Ectodermal cell (in vitro differentiated cells): ENCODE results near the gene PPEF1. TPM values are rescaled to one million over a fixed set of nuclear protein-coding genes. Genes with fewer than 3 reads are reported as not detected.

ENCODE experiments used
- H3K27ac ChIP-seq: 2 replicates; pipeline ENCODE4 v1.7.0; 2013; ENCODE audit warnings: mild to moderate bottlenecking, low read depth, low read length; ENCODE audit not compliant: insufficient read depth, poor library complexity, severe bottlenecking
- H3K27me3 ChIP-seq: 2 replicates; pipeline ENCODE4 v1.7.0; 2013; ENCODE audit warnings: mild to moderate bottlenecking, low read length; ENCODE audit not compliant: insufficient read depth, control insufficient read depth, poor library complexity, severe bottlenecking
- H3K36me3 ChIP-seq: one replicate; pipeline ENCODE4 v1.7.0; 2013; ENCODE audit warnings: low read length; ENCODE audit not compliant: control insufficient read depth, insufficient read depth
- H3K4me1 ChIP-seq: one replicate; pipeline ENCODE4 v1.7.0; 2013; ENCODE audit warnings: low read length; ENCODE audit not compliant: control insufficient read depth, insufficient read depth
- H3K4me3 ChIP-seq: 2 replicates; pipeline ENCODE4 v1.7.0; 2013; ENCODE audit warnings: low read depth, low read length, control low read depth; ENCODE audit not compliant: insufficient read depth
- H3K9me3 ChIP-seq: 2 replicates; pipeline ENCODE4 v1.7.0; 2013; ENCODE audit warnings: mild to moderate bottlenecking, low read length, moderate library complexity; ENCODE audit not compliant: control insufficient read depth
- WGBS, 2 experiments: methylation state at CpG; one replicate each; pipeline ENCODE4 v1.1.7; 2013; ENCODE audit warnings: missing lambda C conversion rate in 2 of 2; 5-methylcytosine and 5-hydroxymethylcytosine counted together
- polyA plus RNA-seq, 4 experiments: library from polyadenylated mRNA; stranded (reverse); fragments of 50-300 nt; gene quantifications; one replicate each; pipeline ENCODE4 v1.2.3, GENCODE V29; 2013

Gene PPEF1, protein sequence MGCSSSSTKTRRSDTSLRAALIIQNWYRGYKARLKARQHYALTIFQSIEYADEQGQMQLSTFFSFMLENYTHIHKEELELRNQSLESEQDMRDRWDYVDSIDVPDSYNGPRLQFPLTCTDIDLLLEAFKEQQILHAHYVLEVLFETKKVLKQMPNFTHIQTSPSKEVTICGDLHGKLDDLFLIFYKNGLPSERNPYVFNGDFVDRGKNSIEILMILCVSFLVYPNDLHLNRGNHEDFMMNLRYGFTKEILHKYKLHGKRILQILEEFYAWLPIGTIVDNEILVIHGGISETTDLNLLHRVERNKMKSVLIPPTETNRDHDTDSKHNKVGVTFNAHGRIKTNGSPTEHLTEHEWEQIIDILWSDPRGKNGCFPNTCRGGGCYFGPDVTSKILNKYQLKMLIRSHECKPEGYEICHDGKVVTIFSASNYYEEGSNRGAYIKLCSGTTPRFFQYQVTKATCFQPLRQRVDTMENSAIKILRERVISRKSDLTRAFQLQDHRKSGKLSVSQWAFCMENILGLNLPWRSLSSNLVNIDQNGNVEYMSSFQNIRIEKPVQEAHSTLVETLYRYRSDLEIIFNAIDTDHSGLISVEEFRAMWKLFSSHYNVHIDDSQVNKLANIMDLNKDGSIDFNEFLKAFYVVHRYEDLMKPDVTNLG
- 0.69 TPM for polyA plus RNA-seq (2013, experiment 1 of 4)
- polyA plus RNA-seq (2013, experiment 2 of 4) = 0.85 TPM
- 0.85 TPM for polyA plus RNA-seq (2013, experiment 3 of 4)
- 0.77 TPM for polyA plus RNA-seq (2013, experiment 4 of 4)

DNA sequence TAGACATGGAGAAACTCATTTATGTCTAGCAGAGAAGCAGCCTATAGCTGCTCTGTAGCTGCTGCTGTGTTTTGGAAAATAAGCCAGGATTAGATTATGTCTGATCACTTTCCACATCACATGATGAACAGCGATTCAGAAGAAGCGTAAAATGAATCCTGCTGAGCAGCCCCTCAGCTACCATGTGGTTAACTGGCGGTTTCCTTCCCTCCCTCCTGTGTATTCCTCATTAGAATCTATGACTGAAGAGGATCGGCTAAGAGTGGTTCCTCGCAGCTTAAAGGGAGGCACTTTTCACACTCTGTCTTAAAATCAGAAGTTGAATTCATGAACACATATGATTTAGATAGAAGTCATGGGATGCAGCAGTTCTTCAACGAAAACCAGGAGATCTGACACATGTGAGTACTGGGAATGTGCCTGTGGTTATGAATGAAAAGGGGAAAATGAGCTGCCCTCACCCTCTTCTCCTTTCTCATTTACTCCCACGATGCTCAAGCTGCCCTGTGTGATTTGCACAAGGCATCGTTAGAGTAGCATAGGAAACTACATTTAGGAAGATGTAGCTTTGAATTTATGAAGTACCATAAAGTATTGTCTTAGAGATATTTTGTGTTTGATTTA, at the start of gene PPEF1:
Gene PPEF1 (plus strand): TSS at position 220 of the 624 bp plus-strand sequence. CDS start 136 bp downstream, at position 356.
- Histone ChIP-seq H3K27me3 (no peaks in the 10 kb centered on the region), H3K27ac (no peak within 1 kb of the TSS), H3K36me3 (no peaks in the 10 kb centered on the region), H3K9me3 (no peaks in the 10 kb centered on the region), H3K4me3 (no peak within 1 kb of the TSS), H3K4me1 (no peaks in the 10 kb centered on the region)
- 89 to 90% methylated on average over 3 to 6 of the region's 8 CpGs for WGBS, 2 experiments

DNA sequence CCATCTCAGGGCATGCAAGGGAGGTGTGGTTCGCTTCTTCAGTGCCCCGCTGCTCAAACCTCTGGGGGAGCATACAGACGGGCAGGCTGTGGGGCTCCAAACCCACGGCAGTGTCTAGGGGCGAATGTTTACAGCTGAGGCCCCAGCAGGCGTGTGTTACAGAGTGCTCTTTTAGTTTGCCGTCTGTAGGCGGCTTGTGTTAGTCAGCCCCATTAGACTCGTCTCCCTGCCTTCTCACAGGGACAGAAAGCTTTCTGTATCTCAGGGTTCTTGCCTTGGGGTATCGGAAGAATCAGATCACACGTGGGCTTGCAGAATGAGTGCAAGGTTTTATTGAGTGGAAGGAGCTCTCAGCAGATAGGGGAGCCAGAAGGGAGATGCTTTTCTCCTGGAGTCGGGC, 46.2 kb upstream of the PPEF1 start:
- WGBS, 2 experiments = 87 to 91% methylated on average over 12 of the region's 12 CpGs
- H3K9me3 ChIP-seq = no peaks in the 10 kb centered on the region
- no peaks in the 10 kb centered on the region for H3K36me3 ChIP-seq
- H3K27me3 ChIP-seq = no peaks in the 10 kb centered on the region
- no peak overlapping the region for H3K27ac ChIP-seq
- no peaks in the 10 kb centered on the region for H3K4me1 ChIP-seq
- H3K4me3 ChIP-seq = no peak overlapping the region

- Histone ChIP-seq H3K4me3 (no peak overlapping the region), H3K36me3 (no peaks in the 10 kb centered on the region), H3K27ac (no peak overlapping the region), H3K4me1 (no peaks in the 10 kb centered on the region), H3K27me3 (no peaks in the 10 kb centered on the region), H3K9me3 (no peaks in the 10 kb centered on the region)
- WGBS, 2 experiments = 88 to 89% methylated on average over 8 of the region's 8 CpGs
These were observed 42.5 kb upstream of the PPEF1 start for GRCh38 chrX:18664947-18665346.

DNA sequence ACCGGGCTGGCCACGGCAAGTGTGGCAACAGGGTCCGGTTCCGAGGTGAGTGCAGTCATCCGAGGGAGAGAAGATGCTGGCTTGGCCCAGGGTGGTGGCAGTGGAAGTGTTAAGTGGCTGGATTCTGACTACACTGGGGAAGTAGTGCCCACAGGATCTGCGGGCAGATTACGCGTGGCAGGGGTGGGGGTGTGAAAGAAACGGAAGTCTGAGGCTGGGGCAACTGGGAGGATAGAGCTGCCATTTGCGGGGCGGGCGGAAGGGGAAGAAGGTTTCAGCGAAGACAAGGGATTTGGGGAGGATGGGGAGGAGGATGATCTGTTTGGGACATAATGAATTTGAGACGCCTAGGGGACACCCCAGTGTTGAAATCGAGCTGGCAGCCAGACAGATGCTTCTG, 40.8 kb upstream of the PPEF1 start:
- H3K9me3 ChIP-seq = no peaks in the 10 kb centered on the region
- 92 to 96% methylated on average over 15 of the region's 15 CpGs for WGBS, 2 experiments

GRCh38 chrX:18668071-18668835, 39.2 kb upstream of the PPEF1 start:
- Histone ChIP-seq H3K36me3 (no peaks in the 10 kb centered on the region), H3K9me3 (no peaks in the 10 kb centered on the region), H3K4me3 (no peak overlapping the region), H3K27ac (no peak overlapping the region), H3K27me3 (no peaks in the 10 kb centered on the region), H3K4me1 (no peaks in the 10 kb centered on the region)
- 88 to 90% methylated on average over 13 to 15 of the region's 15 CpGs for WGBS, 2 experiments

More for the DNA sequence above, 40.8 kb upstream of the PPEF1 start:
- no peaks in the 10 kb centered on the region for H3K4me1 ChIP-seq
- no peak overlapping the region for H3K27ac ChIP-seq
- no peaks in the 10 kb centered on the region for H3K27me3 ChIP-seq
- no peak overlapping the region for H3K4me3 ChIP-seq
- H3K36me3 ChIP-seq = no peaks in the 10 kb centered on the region

DNA sequence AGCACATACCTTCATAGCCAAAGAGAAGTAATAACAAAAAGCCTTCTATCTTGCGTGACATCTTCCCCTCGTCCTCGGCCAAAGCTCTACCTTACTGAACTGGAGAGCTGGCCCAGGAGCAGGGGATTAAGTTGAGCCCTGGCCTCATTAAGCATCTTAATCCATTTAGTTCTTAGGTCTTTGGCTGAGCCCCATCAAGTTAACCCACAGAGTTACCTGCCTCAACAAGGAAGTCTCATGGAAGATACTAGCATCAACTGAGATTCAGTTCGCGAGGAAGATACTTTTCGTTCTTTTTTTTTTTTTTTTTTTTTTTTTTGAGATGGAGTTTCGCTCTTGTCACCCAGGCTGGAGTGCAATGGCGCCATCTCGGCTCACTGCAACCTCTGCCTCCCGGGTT, 35.4 kb upstream of the PPEF1 start, which contains the start of gene RS1:
Gene RS1 (minus strand): TSS at position 101 of the 400 bp plus-strand sequence. CDS start 40 bp downstream, at position 61.
- Histone ChIP-seq H3K27ac (no peak within 1 kb of the TSS), H3K9me3 (no peaks in the 10 kb centered on the region), H3K27me3 (no peaks in the 10 kb centered on the region), H3K4me3 (no peak within 1 kb of the TSS), H3K36me3 (no peaks in the 10 kb centered on the region), H3K4me1 (no peaks in the 10 kb centered on the region)
- WGBS, 2 experiments = 84 to 87% methylated on average over 7 to 10 of the region's 10 CpGs

DNA sequence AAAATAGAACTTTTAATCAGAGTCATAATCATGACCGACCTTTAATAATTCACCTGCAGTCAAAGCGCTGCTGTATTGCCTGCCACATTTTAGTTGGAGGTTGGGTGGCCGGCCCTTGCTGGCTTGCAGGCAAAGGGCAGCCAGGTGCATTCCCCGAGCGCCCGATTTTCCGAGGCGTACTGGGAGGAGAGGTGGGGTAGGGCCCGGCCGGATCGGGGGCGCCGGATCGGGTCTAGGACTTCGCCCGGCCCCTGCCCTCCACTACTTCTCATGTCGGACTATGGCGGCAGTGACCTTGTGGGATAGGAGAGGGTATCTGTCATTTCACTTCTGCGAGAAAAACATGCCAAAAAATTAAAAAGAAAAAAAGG, 33.0 kb upstream of the PPEF1 start:
- no peaks in the 10 kb centered on the region for H3K4me1 ChIP-seq
- H3K27me3 ChIP-seq = no peaks in the 10 kb centered on the region
- no peaks in the 10 kb centered on the region for H3K36me3 ChIP-seq
- no peaks in the 10 kb centered on the region for H3K9me3 ChIP-seq
- H3K27ac ChIP-seq = no peak overlapping the region
- 7 to 13% methylated on average over 13 to 19 of the region's 19 CpGs for WGBS, 2 experiments
- H3K4me3 ChIP-seq = peak overlapping the region; percentile 47

DNA sequence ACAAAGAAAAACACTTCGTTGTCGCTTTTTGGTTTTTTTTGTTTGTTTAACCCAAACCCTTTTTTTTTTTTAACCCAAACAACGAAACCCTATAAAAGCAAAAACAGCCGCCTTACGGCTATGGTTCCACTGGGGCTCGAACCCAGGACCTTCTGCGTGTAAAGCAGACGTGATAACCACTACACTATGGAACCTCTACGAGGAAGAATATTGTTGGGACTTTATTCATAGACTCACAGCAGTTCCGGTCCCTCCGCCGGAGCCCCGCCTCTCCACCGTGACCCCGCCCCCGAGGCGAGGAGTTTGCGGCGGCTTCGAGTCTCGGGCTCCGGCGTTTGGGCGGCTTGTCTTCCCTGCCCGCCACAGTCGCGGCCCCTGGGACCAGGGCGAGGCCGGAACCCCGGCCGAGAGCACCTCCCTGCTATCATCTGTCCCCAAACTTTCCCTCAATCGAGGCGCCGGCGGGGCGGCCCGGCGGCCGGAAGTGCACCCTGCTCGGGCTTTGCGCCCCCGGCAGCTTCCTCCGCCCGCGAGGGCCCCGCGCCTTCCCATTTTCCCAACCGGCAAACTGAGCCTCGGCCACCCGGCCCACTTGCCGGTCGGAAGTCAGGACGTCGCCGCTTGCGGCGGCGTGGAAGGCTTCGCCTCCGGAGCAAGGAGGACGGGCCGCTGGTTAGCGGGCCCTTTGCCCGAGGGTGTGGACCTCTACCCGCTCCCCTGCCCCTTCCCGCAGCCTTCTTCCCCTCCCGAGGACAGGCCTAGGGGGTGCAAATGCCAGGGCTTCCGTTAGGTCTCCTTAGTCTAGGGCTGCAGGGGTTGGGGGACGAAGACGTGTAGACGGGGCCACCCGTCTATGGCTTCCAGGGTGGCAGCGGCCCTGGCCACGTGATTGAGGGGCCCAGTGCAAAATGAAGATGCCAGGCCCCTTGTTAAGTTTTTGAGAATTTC, 32.4 kb upstream of the PPEF1 start:
- Histone ChIP-seq H3K27me3 (no peaks in the 10 kb centered on the region), H3K9me3 (no peaks in the 10 kb centered on the region), H3K4me3 (peak overlapping the region; percentile 52), H3K4me1 (no peaks in the 10 kb centered on the region), H3K27ac (no peak overlapping the region), H3K36me3 (no peaks in the 10 kb centered on the region)
- WGBS, 2 experiments = 6 to 8% methylated on average over 74 of the region's 74 CpGs

DNA sequence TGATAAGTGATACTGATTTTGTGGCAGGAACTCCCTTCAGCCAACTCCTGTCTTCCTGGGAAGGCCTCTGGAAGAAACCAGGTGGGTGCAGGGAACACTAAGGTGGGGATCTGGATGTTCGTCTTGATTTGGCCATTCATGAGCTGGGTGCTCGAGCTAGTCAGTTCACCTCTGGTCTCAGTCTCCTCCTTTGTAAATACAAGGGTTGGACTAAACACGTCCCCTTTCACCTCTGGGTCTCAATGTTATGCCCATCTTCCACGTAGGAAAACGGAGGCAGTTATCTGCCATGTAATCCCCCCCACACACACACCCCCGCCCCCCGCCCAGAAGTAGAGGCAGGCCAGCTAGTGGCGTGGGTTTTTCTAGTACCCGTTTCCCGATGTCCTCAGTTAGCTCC, 31.4 kb upstream of the PPEF1 start:
- Histone ChIP-seq H3K4me1 (no peaks in the 10 kb centered on the region), H3K4me3 (no peak overlapping the region), H3K27ac (no peak overlapping the region), H3K36me3 (no peaks in the 10 kb centered on the region), H3K9me3 (no peaks in the 10 kb centered on the region), H3K27me3 (no peaks in the 10 kb centered on the region)
- WGBS, 2 experiments = 90 to 95% methylated on average over 8 to 9 of the region's 10 CpGs
